WTC11 (cell line): ENCODE results near the gene MED15. TPM values are rescaled to one million over a fixed set of nuclear protein-coding genes. Genes with fewer than 3 reads are reported as not detected.

Experiments
- ATAC-seq: fragments of 200-7000 bp; cut with Tn5 transposase; 2 replicates; pipeline ENCODE4 v1.10.0; 2021; ENCODE audit warnings: mild to moderate bottlenecking, moderate library complexity
- CTCF ChIA-PET: fragments of 300-600 bp; sonication (Branson Sonifier 250); formaldehyde crosslinking; loops from one replicate; lab custom pipeline; 2021; ENCODE audit warnings: antibody characterized with exemption; lab: Charles Lee
- POLR2A ChIA-PET: fragments of 350-600 bp; sonication (Branson Sonifier 250); formaldehyde crosslinking; loops from one replicate; lab custom pipeline; 2021; ENCODE audit warnings: antibody characterized with exemption; lab: Charles Lee
- DNase-seq: peaks from one replicate; pipeline ENCODE4 v3.0.0; 2021; ENCODE audit warnings: low spot score
- H3K27ac Mint-ChIP-seq: 2 replicates; pipeline ENCODE4 v1.8.0; 2021; ENCODE audit warnings: mixed read lengths
- H3K27me3 Mint-ChIP-seq: 2 replicates; pipeline ENCODE4 v1.8.0; 2021; ENCODE audit warnings: low read depth, mild to moderate bottlenecking, moderate library complexity, mixed read lengths
- H3K36me3 Mint-ChIP-seq: 2 replicates; pipeline ENCODE4 v1.8.0; 2021; ENCODE audit warnings: mixed read lengths
- H3K4me1 Mint-ChIP-seq: 2 replicates; pipeline ENCODE4 v1.8.0; 2022; ENCODE audit warnings: mixed read lengths
- H3K4me3 Mint-ChIP-seq: 2 replicates; pipeline ENCODE4 v1.8.0; 2021; ENCODE audit warnings: mild to moderate bottlenecking, moderate library complexity, mixed read lengths
- H3K9me3 Mint-ChIP-seq: 2 replicates; pipeline ENCODE4 v1.8.0; 2021; ENCODE audit warnings: mixed read lengths
- FOXJ3 ChIP-seq: sonication (generic); formaldehyde crosslinking; IDR thresholded peaks from 2 replicates; pipeline ENCODE4 v1.9.0; 2021; ENCODE audit warnings: missing genetic modification reagents, mild to moderate bottlenecking, borderline replicate concordance
- GRHL2 ChIP-seq: fragments of 250-450 bp; sonication (Bioruptor Pico); IDR thresholded peaks from 2 replicates; pipeline ENCODE4 v1.8.0; 2022; ENCODE audit warnings: mild to moderate bottlenecking, moderate library complexity; ENCODE audit not compliant: insufficient replicate concordance, severe bottlenecking
- GTF2I ChIP-seq: fragments of 250-450 bp; sonication (Bioruptor Pico); conservative IDR thresholded peaks from 2 replicates; pipeline ENCODE4 v1.4.0; 2021; ENCODE audit warnings: mild to moderate bottlenecking
- HMGXB4 ChIP-seq: sonication (generic); formaldehyde crosslinking; IDR thresholded peaks from 2 replicates; pipeline ENCODE4 v1.8.1; 2023; ENCODE audit warnings: mild to moderate bottlenecking, moderate library complexity, missing genetic modification reagents
- JUN ChIP-seq: sonication (generic); formaldehyde crosslinking; IDR thresholded peaks from 2 replicates; pipeline ENCODE4 v1.8.0; 2023; ENCODE audit warnings: mild to moderate bottlenecking, missing genetic modification reagents
- NR2C2 ChIP-seq: sonication (generic); formaldehyde crosslinking; IDR thresholded peaks from 2 replicates; pipeline ENCODE4 v1.8.0; 2022; ENCODE audit warnings: mild to moderate bottlenecking, missing genetic modification reagents
- PRDM15 ChIP-seq: sonication (generic); formaldehyde crosslinking; IDR thresholded peaks from 2 replicates; pipeline ENCODE4 v1.8.0; 2022; ENCODE audit warnings: missing genetic modification reagents
- PRRX2 ChIP-seq: fragments of 250-450 bp; sonication (Bioruptor Pico); IDR thresholded peaks from 2 replicates; pipeline ENCODE4 v1.8.0; 2021; ENCODE audit warnings: mild to moderate bottlenecking
- RORB ChIP-seq: fragments of 250-450 bp; sonication (Bioruptor Pico); IDR thresholded peaks from 2 replicates; pipeline ENCODE4 v1.9.0; 2021; ENCODE audit warnings: mild to moderate bottlenecking
- SOX15 ChIP-seq: fragments of 250-450 bp; sonication (Bioruptor Pico); IDR thresholded peaks from 2 replicates; pipeline ENCODE4 v1.9.0; 2021; ENCODE audit warnings: mild to moderate bottlenecking
- SP1 ChIP-seq: sonication (generic); formaldehyde crosslinking; conservative IDR thresholded peaks from 2 replicates; pipeline ENCODE4 v1.8.1; 2022; ENCODE audit warnings: missing genetic modification reagents
- TP53 ChIP-seq: sonication (generic); formaldehyde crosslinking; IDR thresholded peaks from 2 replicates; pipeline ENCODE4 v1.8.1; 2023; ENCODE audit warnings: mild to moderate bottlenecking, missing genetic modification reagents
- ZBTB21 ChIP-seq: sonication (generic); formaldehyde crosslinking; IDR thresholded peaks from 2 replicates; pipeline ENCODE4 v1.8.1; 2023; ENCODE audit warnings: mild to moderate bottlenecking, missing genetic modification reagents, borderline replicate concordance
- ZNF425 ChIP-seq: fragments of 250-450 bp; sonication (Bioruptor Pico); conservative IDR thresholded peaks from 2 replicates; pipeline ENCODE4 v1.9.0; 2021; ENCODE audit warnings: mild to moderate bottlenecking
- ZNF512 ChIP-seq: sonication (generic); formaldehyde crosslinking; IDR thresholded peaks from 2 replicates; pipeline ENCODE4 v1.8.1; 2022; ENCODE audit warnings: missing genetic modification reagents, borderline replicate concordance
- total RNA-seq: library from RNA; stranded (reverse); gene quantifications from 3 replicates; pipeline ENCODE4 v1.2.3, GENCODE V29; 2021

MED15 gene
- total RNA-seq, 1 experiment from 2014 or later: 67.7 TPM

- H3K9me3 Mint-ChIP-seq: no peaks in the 10 kb centered on the region
These were observed 72.1 kb downstream of the MED15 start for GRCh38 chr22:20579273-20580120.

GRCh38 chr22:20580179-20580578, 72.8 kb downstream of the MED15 start:
- Mint-ChIP-seq H3K4me3 (no peak overlapping the region), H3K9me3 (no peaks in the 10 kb centered on the region), H3K36me3 (peaks cover 10% of the 10 kb centered on the region; the same call in 1 of the 2 replicates), H3K27me3 (no peaks in the 10 kb centered on the region), H3K4me1 (no peaks in the 10 kb centered on the region), H3K27ac (peak overlapping the region; percentile 60)
- ATAC-seq: no peak
- ChIA-PET CTCF (interaction anchor here (1.3 to 2.6 kb wide), 4 partner anchors 9 to 162 kb away, joined by 3 to 12 read pairs (median 6); no protein-coding TSS in a partner anchor), POLR2A (no interaction called here)
- no peak for DNase-seq
- TF ChIP-seq PRDM15 (CRISPR knock-in tag) (no peak), NR2C2 (no peak), JUN (CRISPR knock-in tag) (no peak), ZNF425 (CRISPR knock-in tag) (no peak), RORB (CRISPR knock-in tag) (no peak), ZNF512 (no peak), FOXJ3 (CRISPR knock-in tag) (no peak), PRRX2 (CRISPR knock-in tag) (no peak), HMGXB4 (CRISPR knock-in tag) (no peak), TP53 (CRISPR knock-in tag) (no peak), GRHL2 (CRISPR knock-in tag) (no peak), ZBTB21 (CRISPR knock-in tag) (no peak)

More at GRCh38 chr22:20579273-20580120, 72.1 kb downstream of the MED15 start:
- TF ChIP-seq PRDM15 (CRISPR knock-in tag) (no peak), GTF2I (no peak), SOX15 (no peak), SP1 (CRISPR knock-in tag) (no peak)
- CTCF ChIA-PET: interaction anchor here (1.3 to 2.6 kb wide), 5 partner anchors 8 to 161 kb away, joined by 3 to 12 read pairs (median 4); no protein-coding TSS in a partner anchor
- no peaks in the 10 kb centered on the region for H3K27me3 Mint-ChIP-seq
- ATAC-seq (no peak), DNase-seq (no peak)
- H3K27ac Mint-ChIP-seq: 0 out of 2 replicates have a peak overlapping the region, but pooled peaks have one; percentile 53
- no peak overlapping the region for H3K4me3 Mint-ChIP-seq
- no peaks in the 10 kb centered on the region for H3K4me1 Mint-ChIP-seq
- H3K36me3 Mint-ChIP-seq: peaks cover 17% of the 10 kb centered on the region
- POLR2A ChIA-PET: no interaction called here
